ENCODE measurements around the gene ACTR3C.

ACTR3C gene

GRCh38 chr7:150365194-150365593 lies 41.8 kb upstream of the ACTR3C start:
- Histone ChIP-seq H3K4me1 (ENCODE audit: insufficient read depth, low read length) (peaks cover 26% of the 10 kb centered on the region), H3K4me3 (ENCODE audit: low read length) (no peak overlapping the region), H3K27me3 (ENCODE audit: insufficient read depth, low read length) (no peaks in the 10 kb centered on the region), H3K36me3 (ENCODE audit: insufficient read depth, low read length) (no peaks in the 10 kb centered on the region), H3K9me3 (ENCODE audit: low read length) (no peaks in the 10 kb centered on the region), H2AFZ (ENCODE audit: low read depth, low read length) (no peak overlapping the region)

GRCh38 chr7:150363872-150364271 lies 40.5 kb upstream of the ACTR3C start:
- no peak overlapping the region for H3K4me3 ChIP-seq (ENCODE audit: low read length)
- H2AFZ ChIP-seq (ENCODE audit: low read depth, low read length) = no peak overlapping the region
- peaks cover 20% of the 10 kb centered on the region for H3K4me1 ChIP-seq (ENCODE audit: insufficient read depth, low read length)
- no peaks in the 10 kb centered on the region for H3K27me3 ChIP-seq (ENCODE audit: insufficient read depth, low read length)
- H3K9me3 ChIP-seq (ENCODE audit: low read length) = no peaks in the 10 kb centered on the region
- H3K36me3 ChIP-seq (ENCODE audit: insufficient read depth, low read length) = no peaks in the 10 kb centered on the region

- H3K36me3 ChIP-seq (ENCODE audit: insufficient read depth, low read length) = no peaks in the 10 kb centered on the region
- peaks cover 20% of the 10 kb centered on the region for H3K4me1 ChIP-seq (ENCODE audit: insufficient read depth, low read length)
- no peaks in the 10 kb centered on the region for H3K9me3 ChIP-seq (ENCODE audit: low read length)
- H2AFZ ChIP-seq (ENCODE audit: low read depth, low read length) = no peak overlapping the region
- no peaks in the 10 kb centered on the region for H3K27me3 ChIP-seq (ENCODE audit: insufficient read depth, low read length)
- no peak overlapping the region for H3K4me3 ChIP-seq (ENCODE audit: low read length)
Measured at GRCh38 chr7:150363370-150363769, 40.0 kb upstream of the ACTR3C start.

GRCh38 chr7:150361807-150362621 lies 38.7 kb upstream of the ACTR3C start:
- H3K27me3 ChIP-seq (ENCODE audit: insufficient read depth, low read length) = no peaks in the 10 kb centered on the region
- no peak overlapping the region for H2AFZ ChIP-seq (ENCODE audit: low read depth, low read length)
- H3K4me1 ChIP-seq (ENCODE audit: insufficient read depth, low read length) = peaks cover 13% of the 10 kb centered on the region
- H3K9me3 ChIP-seq (ENCODE audit: low read length) = no peaks in the 10 kb centered on the region
- no peak overlapping the region for H3K4me3 ChIP-seq (ENCODE audit: low read length)
- H3K36me3 ChIP-seq (ENCODE audit: insufficient read depth, low read length) = no peaks in the 10 kb centered on the region

GRCh38 chr7:150361402-150361801 lies 38.1 kb upstream of the ACTR3C start:
- no peak overlapping the region for H3K4me3 ChIP-seq (ENCODE audit: low read length)
- peaks cover 13% of the 10 kb centered on the region for H3K4me1 ChIP-seq (ENCODE audit: insufficient read depth, low read length)
- no peaks in the 10 kb centered on the region for H3K9me3 ChIP-seq (ENCODE audit: low read length)
- no peak overlapping the region for H2AFZ ChIP-seq (ENCODE audit: low read depth, low read length)
- no peaks in the 10 kb centered on the region for H3K36me3 ChIP-seq (ENCODE audit: insufficient read depth, low read length)
- no peaks in the 10 kb centered on the region for H3K27me3 ChIP-seq (ENCODE audit: insufficient read depth, low read length)

GRCh38 chr7:150360363-150361058 lies 37.2 kb upstream of the ACTR3C start:
- H3K4me3 ChIP-seq (ENCODE audit: low read length) = no peak overlapping the region
- no peaks in the 10 kb centered on the region for H3K9me3 ChIP-seq (ENCODE audit: low read length)
- no peaks in the 10 kb centered on the region for H3K36me3 ChIP-seq (ENCODE audit: insufficient read depth, low read length)
- H2AFZ ChIP-seq (ENCODE audit: low read depth, low read length) = no peak overlapping the region
- H3K4me1 ChIP-seq (ENCODE audit: insufficient read depth, low read length) = peaks cover 13% of the 10 kb centered on the region
- H3K27me3 ChIP-seq (ENCODE audit: insufficient read depth, low read length) = no peaks in the 10 kb centered on the region

- Histone ChIP-seq H2AFZ (ENCODE audit: low read depth, low read length) (no peak overlapping the region), H3K4me1 (ENCODE audit: insufficient read depth, low read length) (peaks cover 13% of the 10 kb centered on the region), H3K27me3 (ENCODE audit: insufficient read depth, low read length) (no peaks in the 10 kb centered on the region), H3K9me3 (ENCODE audit: low read length) (no peaks in the 10 kb centered on the region), H3K36me3 (ENCODE audit: insufficient read depth, low read length) (no peaks in the 10 kb centered on the region), H3K4me3 (ENCODE audit: low read length) (no peak overlapping the region)
Measured at GRCh38 chr7:150359622-150360362, 36.4 kb upstream of the ACTR3C start.

- Histone ChIP-seq H3K9me3 (ENCODE audit: low read length) (no peaks in the 10 kb centered on the region), H2AFZ (ENCODE audit: low read depth, low read length) (no peak overlapping the region), H3K4me3 (ENCODE audit: low read length) (no peak overlapping the region), H3K36me3 (ENCODE audit: insufficient read depth, low read length) (no peaks in the 10 kb centered on the region), H3K27me3 (ENCODE audit: insufficient read depth, low read length) (no peaks in the 10 kb centered on the region), H3K4me1 (ENCODE audit: insufficient read depth, low read length) (peaks cover 13% of the 10 kb centered on the region)
Measured at GRCh38 chr7:150358988-150359621, 35.8 kb upstream of the ACTR3C start.

GRCh38 chr7:150358433-150358832 lies 35.1 kb upstream of the ACTR3C start:
- H3K27me3 ChIP-seq (ENCODE audit: insufficient read depth, low read length) = no peaks in the 10 kb centered on the region
- no peaks in the 10 kb centered on the region for H3K9me3 ChIP-seq (ENCODE audit: low read length)
- no peak overlapping the region for H2AFZ ChIP-seq (ENCODE audit: low read depth, low read length)
- no peaks in the 10 kb centered on the region for H3K36me3 ChIP-seq (ENCODE audit: insufficient read depth, low read length)
- no peak overlapping the region for H3K4me3 ChIP-seq (ENCODE audit: low read length)
- peaks cover 13% of the 10 kb centered on the region for H3K4me1 ChIP-seq (ENCODE audit: insufficient read depth, low read length)

GRCh38 chr7:150357771-150358427 lies 34.6 kb upstream of the ACTR3C start:
- H3K4me3 ChIP-seq (ENCODE audit: low read length) = no peak overlapping the region
- no peak overlapping the region for H2AFZ ChIP-seq (ENCODE audit: low read depth, low read length)
- peaks cover 13% of the 10 kb centered on the region for H3K4me1 ChIP-seq (ENCODE audit: insufficient read depth, low read length)
- H3K36me3 ChIP-seq (ENCODE audit: insufficient read depth, low read length) = no peaks in the 10 kb centered on the region
- no peaks in the 10 kb centered on the region for H3K9me3 ChIP-seq (ENCODE audit: low read length)
- H3K27me3 ChIP-seq (ENCODE audit: insufficient read depth, low read length) = no peaks in the 10 kb centered on the region

GRCh38 chr7:150357270-150357669 lies 33.9 kb upstream of the ACTR3C start:
- Histone ChIP-seq H3K27me3 (ENCODE audit: insufficient read depth, low read length) (no peaks in the 10 kb centered on the region), H3K4me3 (ENCODE audit: low read length) (no peak overlapping the region), H2AFZ (ENCODE audit: low read depth, low read length) (no peak overlapping the region), H3K9me3 (ENCODE audit: low read length) (no peaks in the 10 kb centered on the region), H3K4me1 (ENCODE audit: insufficient read depth, low read length) (peaks cover 11% of the 10 kb centered on the region), H3K36me3 (ENCODE audit: insufficient read depth, low read length) (no peaks in the 10 kb centered on the region)

GRCh38 chr7:150356265-150356897 lies 33.0 kb upstream of the ACTR3C start:
- no peaks in the 10 kb centered on the region for H3K27me3 ChIP-seq (ENCODE audit: insufficient read depth, low read length)
- no peaks in the 10 kb centered on the region for H3K36me3 ChIP-seq (ENCODE audit: insufficient read depth, low read length)
- no peaks in the 10 kb centered on the region for H3K9me3 ChIP-seq (ENCODE audit: low read length)
- peaks cover 2% of the 10 kb centered on the region for H3K4me1 ChIP-seq (ENCODE audit: insufficient read depth, low read length)
- no peak overlapping the region for H3K4me3 ChIP-seq (ENCODE audit: low read length)
- no peak overlapping the region for H2AFZ ChIP-seq (ENCODE audit: low read depth, low read length)

All from neuron (in vitro differentiated cells).